Measurements from ENCODE around the gene NRF1. TPM values are rescaled to one million over a fixed set of nuclear protein-coding genes. Genes with fewer than 3 reads are reported as not detected.

NRF1 gene
- total RNA-seq, 1 experiment from 2014 or later = 13.6 TPM

GRCh38 chr7:129757991-129758390, 146.5 kb downstream of the NRF1 start:
- intact Hi-C loops (cut with micrococcal nuclease) = loop anchor here (5.0 kb wide), 1 partner anchor 91 kb away; no protein-coding TSS in a partner anchor
- Histone ChIP-seq H3K4me1 (ENCODE audit: insufficient read depth, low read length) (no peaks in the 10 kb centered on the region), H2AFZ (ENCODE audit: low read length) (no peak overlapping the region), H3F3A (ENCODE audit: low read length, unreplicated experiment) (no peaks in the 10 kb centered on the region), H3K4me2 (ENCODE audit: low read length) (no peak overlapping the region), H4K20me1 (ENCODE audit: low read length) (no peaks in the 10 kb centered on the region), H3K36me3 (ENCODE audit: low read depth, low read length) (no peaks in the 10 kb centered on the region), H3K9ac (ENCODE audit: low read length) (no peak overlapping the region), H3K9me3 (ENCODE audit: low read length) (no peaks in the 10 kb centered on the region), H3K27me3 (ENCODE audit: low read length) (no peaks in the 10 kb centered on the region), H3K27ac (ENCODE audit: low read length) (no peak overlapping the region), H3K79me2 (ENCODE audit: low read length) (no peaks in the 10 kb centered on the region), H3K4me3 (ENCODE audit: low read length) (no peak overlapping the region), H3K9me2 (replicated peaks; ENCODE audit: low read length) (no peaks in the 10 kb centered on the region)
- ChIA-PET POLR2A (ENCODE audit: unreplicated experiment) (no interaction called here), CTCF (no interaction called here)
- TF ChIP-seq EZH2phosphoT487 (IDR thresholded peaks at IDR 0.05; ENCODE audit: borderline replicate concordance, low read length) = no peak
- TF ChIP-seq CTCF (conservative IDR thresholded peaks at IDR 0.05; ENCODE audit: low read depth, low read length) = no peak
- TF ChIP-seq EZH2 (IDR thresholded peaks at IDR 0.05; ENCODE audit: low read length, unreplicated experiment) = no peak
- DNase-seq (no peak), ATAC-seq (no peak)
- no TSS peak for BruUV-seq (replicated peaks)

- no peak overlapping the region for H3K9ac ChIP-seq (ENCODE audit: low read length)
- H3F3A ChIP-seq (ENCODE audit: low read length, unreplicated experiment) = no peaks in the 10 kb centered on the region
- no peak for TF ChIP-seq CTCF (conservative IDR thresholded peaks at IDR 0.05; ENCODE audit: low read depth, low read length)
- TF ChIP-seq EZH2phosphoT487 (IDR thresholded peaks at IDR 0.05; ENCODE audit: borderline replicate concordance, low read length) = no peak
- no peak for TF ChIP-seq EZH2 (IDR thresholded peaks at IDR 0.05; ENCODE audit: low read length, unreplicated experiment)
- H3K4me2 ChIP-seq (ENCODE audit: low read length) = no peak overlapping the region
- H3K9me2 ChIP-seq (replicated peaks; ENCODE audit: low read length) = no peaks in the 10 kb centered on the region
- intact Hi-C loops (cut with micrococcal nuclease) = no loop called here
- H3K4me3 ChIP-seq (ENCODE audit: low read length) = no peak overlapping the region
- no peaks in the 10 kb centered on the region for H3K27me3 ChIP-seq (ENCODE audit: low read length)
- DNase-seq (no peak), ATAC-seq (no peak)
- ChIA-PET POLR2A (ENCODE audit: unreplicated experiment) (no interaction called here), CTCF (no interaction called here)
- no peak overlapping the region for H3K27ac ChIP-seq (ENCODE audit: low read length)
- H3K9me3 ChIP-seq (ENCODE audit: low read length) = no peaks in the 10 kb centered on the region
- no peaks in the 10 kb centered on the region for H3K36me3 ChIP-seq (ENCODE audit: low read depth, low read length)
- H3K79me2 ChIP-seq (ENCODE audit: low read length) = no peaks in the 10 kb centered on the region
- H2AFZ ChIP-seq (ENCODE audit: low read length) = no peak overlapping the region
- peaks cover 4% of the 10 kb centered on the region; the same call in 1 of the 2 replicates for H3K4me1 ChIP-seq (ENCODE audit: insufficient read depth, low read length)
- H4K20me1 ChIP-seq (ENCODE audit: low read length) = no peaks in the 10 kb centered on the region
- no TSS peak for BruUV-seq (replicated peaks)
Observed at GRCh38 chr7:129762387-129762969, 151.0 kb downstream of the NRF1 start.

GRCh38 chr7:129764247-129765084, 152.9 kb downstream of the NRF1 start:
- no peaks in the 10 kb centered on the region; the same call in 1 of the 2 replicates for H3K36me3 ChIP-seq (ENCODE audit: low read depth, low read length)
- no peaks in the 10 kb centered on the region for H4K20me1 ChIP-seq (ENCODE audit: low read length)
- intact Hi-C loops (cut with micrococcal nuclease) = no loop called here

More at GRCh38 chr7:129764247-129765084, 152.9 kb downstream of the NRF1 start:
- Histone ChIP-seq H3K9me2 (replicated peaks; ENCODE audit: low read length) (no peaks in the 10 kb centered on the region), H2AFZ (ENCODE audit: low read length) (no peak overlapping the region), H3K27ac (ENCODE audit: low read length) (no peak overlapping the region), H3K4me1 (ENCODE audit: insufficient read depth, low read length) (peaks cover 4% of the 10 kb centered on the region; the same call in 1 of the 2 replicates), H3F3A (ENCODE audit: low read length, unreplicated experiment) (no peaks in the 10 kb centered on the region), H3K9me3 (ENCODE audit: low read length) (no peaks in the 10 kb centered on the region), H3K79me2 (ENCODE audit: low read length) (no peaks in the 10 kb centered on the region), H3K27me3 (ENCODE audit: low read length) (no peaks in the 10 kb centered on the region), H3K4me3 (ENCODE audit: low read length) (no peak overlapping the region), H3K4me2 (ENCODE audit: low read length) (no peak overlapping the region), H3K9ac (ENCODE audit: low read length) (no peak overlapping the region)
- DNase-seq (peak; percentile 26), ATAC-seq (no peak; the same call in 1 of the 2 replicates)
- no TSS peak for BruUV-seq (replicated peaks)
- TF ChIP-seq EZH2 (IDR thresholded peaks at IDR 0.05; ENCODE audit: low read length, unreplicated experiment) = no peak
- TF ChIP-seq EZH2phosphoT487 (IDR thresholded peaks at IDR 0.05; ENCODE audit: borderline replicate concordance, low read length) = no peak
- ChIA-PET POLR2A (ENCODE audit: unreplicated experiment) (no interaction called here), CTCF (no interaction called here)
